K562 (cell line): ENCODE data around the gene YPEL1. TPM values are rescaled to one million over a fixed set of nuclear protein-coding genes. Genes with fewer than 3 reads are reported as not detected.

ENCODE experiments used
- ATAC-seq: fragments of 200-7000 bp; cut with Tn5 transposase; 3 replicates; pipeline ENCODE4 v1.9.1; 2020; ENCODE audit warnings: moderate library complexity
- BruUV-seq: library from RNA; stranded (reverse); fragments of 400-500 nt; replicated peaks from 2 replicates; lab custom pipeline; 2021; lab: Mats Ljungman, UMichigan
- CTCF ChIA-PET: fragments of 300-600 bp; formaldehyde crosslinking; extraction: SDS; loops from one replicate; lab custom pipeline; 2021; ENCODE audit warnings: low intra/inter-chr PET ratio; lab: Yijun Ruan, JAX
- POLR2A ChIA-PET: fragments of 300-600, 350-650 bp; sonication (Branson Sonifier 250); formaldehyde crosslinking; extraction: SDS; loops from one replicate; lab custom pipeline; 2021; ENCODE audit warnings: antibody characterized with exemption, inconsistent platforms; lab: Yijun Ruan, JAX
- DNase-seq, 4 experiments: peaks; one replicate each; pipeline versions ENCODE4 v3.0.0 to v3.0.0-alpha.2; 2011 to 2018; ENCODE audit warnings: low spot score in 3 of 4, mixed read lengths in 3 of 4; ENCODE audit errors: extremely low read depth in 1 of 4
- FAIRE-seq: peaks from 2 replicates; lab custom pipeline; 2011; peaks lifted over from hg19 to GRCh38; lab: Jason Lieb, UNC
- H2AFZ ChIP-seq: 2 replicates; pipeline ENCODE4 v1.6.0; 2011; ENCODE audit warnings: low read depth, low read length, control low read depth, inconsistent platforms
- H3K27ac ChIP-seq: fragments of 200-600 bp; 3 replicates; pipeline ENCODE4 v1.8.0; 2011; ENCODE audit warnings: low read depth, mild to moderate bottlenecking, control low read depth, inconsistent platforms, low read length, moderate library complexity, mixed read lengths; ENCODE audit errors: extremely low read depth
- H3K27me3 ChIP-seq, 2 experiments: fragments of 300-600 bp in 1 of 2; 2 replicates in 1 of 2; 3 replicates in 1 of 2; pipeline versions ENCODE4 v1.6.0 to v1.8.0; 2011; ENCODE audit warnings: inconsistent platforms in 2 of 2, low read length in 2 of 2, mild to moderate bottlenecking in 1 of 2, mixed read lengths in 1 of 2, moderate library complexity in 1 of 2; ENCODE audit not compliant: control insufficient read depth in 2 of 2, insufficient read depth in 2 of 2
- H3K36me3 ChIP-seq: fragments of 300-600 bp; 3 replicates; pipeline ENCODE4 v1.8.0; 2011; ENCODE audit warnings: mild to moderate bottlenecking, low read length, inconsistent platforms; ENCODE audit not compliant: control insufficient read depth, insufficient read depth
- H3K4me1 ChIP-seq, 2 experiments: fragments of 200-600 bp in 1 of 2; replicated peaks in 1 of 2; 2 replicates in 1 of 2; 3 replicates in 1 of 2; pipeline versions ENCODE4 v1.5.1 to v1.8.0; 2011; ENCODE audit warnings: inconsistent platforms in 2 of 2, low read length in 2 of 2, mild to moderate bottlenecking in 1 of 2, mixed read lengths in 1 of 2, moderate library complexity in 1 of 2; ENCODE audit not compliant: control insufficient read depth in 2 of 2, insufficient read depth in 2 of 2
- H3K4me2 ChIP-seq: 2 replicates; pipeline ENCODE4 v1.6.1; 2011; ENCODE audit warnings: low read length, control low read depth, inconsistent platforms, mixed read lengths; ENCODE audit not compliant: insufficient read depth
- H3K4me3 ChIP-seq: fragments of 200-600 bp; sonication (generic), shearing (Covaris generic); 2 replicates; pipeline ENCODE4 v1.5.1; 2016; ENCODE audit warnings: control low read depth, inconsistent platforms
- H3K79me2 ChIP-seq: fragments of 200-600 bp; 3 replicates; pipeline ENCODE4 v1.8.0; 2011; ENCODE audit warnings: low read length, inconsistent platforms; ENCODE audit not compliant: control insufficient read depth, insufficient read depth
- H3K9ac ChIP-seq, 2 experiments: 2 replicates each; pipeline versions ENCODE4 v1.6.0 to v1.6.1; 2011; ENCODE audit warnings: low read depth in 2 of 2, low read length in 2 of 2, control low read depth in 1 of 2, inconsistent platforms in 1 of 2, mild to moderate bottlenecking in 1 of 2, mixed read lengths in 1 of 2; ENCODE audit not compliant: insufficient read depth in 1 of 2
- H3K9me1 ChIP-seq: one replicate; pipeline ENCODE4 v1.6.0; 2011; ENCODE audit warnings: inconsistent platforms, mild to moderate bottlenecking, low read length, moderate library complexity; ENCODE audit not compliant: control insufficient read depth, insufficient read depth
- H3K9me3 ChIP-seq: replicated peaks from 2 replicates; pipeline ENCODE4 v1.5.1; 2011; ENCODE audit warnings: low read depth, low read length, inconsistent platforms; ENCODE audit not compliant: control insufficient read depth, insufficient read depth
- H4K20me1 ChIP-seq: replicated peaks from 2 replicates; pipeline ENCODE4 v1.6.1; 2011; ENCODE audit warnings: low read length, inconsistent platforms, mixed read lengths; ENCODE audit not compliant: control insufficient read depth, insufficient read depth
- ATF3 ChIP-seq, 2 experiments: fragments of 450-650 bp in 1 of 2; sonication (generic) in 1 of 2; formaldehyde crosslinking in 1 of 2; IDR thresholded peaks in 1 of 2; conservative IDR thresholded peaks in 1 of 2; 2 replicates each; pipeline versions ENCODE4 v1.6.1 to v1.8.1; 2016 to 2023; ENCODE audit warnings: mild to moderate bottlenecking in 2 of 2, moderate library complexity in 2 of 2, inconsistent platforms in 1 of 2, missing genetic modification reagents in 1 of 2
- BCL6 ChIP-seq: fragments of 250-450 bp; sonication (Bioruptor Pico); IDR thresholded peaks from 2 replicates; pipeline ENCODE4 v1.4.0; 2020
- E2F5 ChIP-seq: sonication (generic); formaldehyde crosslinking; IDR thresholded peaks from 2 replicates; pipeline ENCODE4 v1.8.0; 2022; ENCODE audit warnings: mild to moderate bottlenecking, missing genetic modification reagents
- ELF4 ChIP-seq: fragments of 450-650 bp; formaldehyde crosslinking; IDR thresholded peaks from 2 replicates; pipeline ENCODE4 v1.4.0; 2022; ENCODE audit warnings: missing genetic modification characterization
- MAX ChIP-seq: sonication (generic); formaldehyde crosslinking; IDR thresholded peaks from 2 replicates; pipeline ENCODE4 v1.9.0; 2022; ENCODE audit warnings: mild to moderate bottlenecking, missing genetic modification reagents
- NCOA6 ChIP-seq: fragments of 450-650 bp; IDR thresholded peaks from 2 replicates; pipeline ENCODE4 v1.6.1; 2017; ENCODE audit warnings: mild to moderate bottlenecking
- STAT6 ChIP-seq: sonication (generic); formaldehyde crosslinking; IDR thresholded peaks from 2 replicates; pipeline ENCODE4 v1.8.1; 2023; ENCODE audit warnings: mild to moderate bottlenecking, missing genetic modification reagents
- TBL1XR1 ChIP-seq, 2 experiments: IDR thresholded peaks; 2 replicates each; pipeline ENCODE4 v1.6.1; 2012; ENCODE audit warnings: improper control_type of control experiment in 2 of 2, low read length in 2 of 2, mild to moderate bottlenecking in 1 of 2
- TCFL5 ChIP-seq: fragments of 250-450 bp; sonication (Bioruptor Pico); conservative IDR thresholded peaks from 2 replicates; pipeline ENCODE4 v1.6.1; 2021; ENCODE audit warnings: mild to moderate bottlenecking, moderate library complexity, matching md5 sums
- TFAP4 ChIP-seq: sonication (generic); formaldehyde crosslinking; IDR thresholded peaks from 2 replicates; pipeline ENCODE4 v1.8.0; 2022; ENCODE audit warnings: missing genetic modification reagents, mild to moderate bottlenecking, moderate library complexity, borderline replicate concordance
- ZNF143 ChIP-seq: sonication (generic); formaldehyde crosslinking; IDR thresholded peaks from 2 replicates; pipeline ENCODE4 v1.9.0; 2022; ENCODE audit warnings: mild to moderate bottlenecking, missing genetic modification reagents
- WGBS: fragments of 100-300 bp; shearing (Covaris generic); methylation state at CpG from one replicate; pipeline ENCODE4 v1.1.6; 2016; ENCODE audit warnings: low coverage, mixed read lengths; ENCODE audit not compliant: insufficient coverage; ENCODE audit errors: missing lambda C conversion rate; 5-methylcytosine and 5-hydroxymethylcytosine counted together
- in situ Hi-C: fragments of 300-500 bp; cut with MboI; formaldehyde crosslinking; loops from 4 replicates; pipeline ENCODE4 v1.15.0; 2018; ENCODE audit warnings: inconsistent platforms, mixed read lengths
- intact Hi-C: fragments of 100-400 bp; cut with micrococcal nuclease; formaldehyde crosslinking; loops from 2 replicates; pipeline ENCODE4 v1.14.2; 2022
- polyA plus RNA-seq, 8 experiments: library from polyadenylated mRNA; depleted of rRNA in 4 of 8; stranded (reverse) in 5 of 8; unstranded in 3 of 8; fragments of >200 nt; fragmentation: Nextera tagmentation in 2 of 8; fragmentation: Illumina TruSeq in 1 of 8; extraction: Ambion mirVana in 2 of 8; extraction: Trizol in 1 of 8; gene quantifications; 2 replicates each; pipeline versions ENCODE4 v1.2.1 to v1.2.3, GENCODE V29; 2011 to 2014; ENCODE audit warnings: inconsistent platforms in 1 of 8, missing spikeins in 1 of 8
- total RNA-seq, 7 experiments: library from RNA; depleted of rRNA in 6 of 7; stranded (reverse); fragments of >200 nt in 6 of 7; fragmentation: Illumina TruSeq in 2 of 7; extraction: Trizol in 2 of 7; gene quantifications; 2 replicates each; pipeline versions ENCODE4 v1.2.1 to v1.2.3, GENCODE V29; 2011 to 2021; ENCODE audit warnings: low replicate concordance in 1 of 7
- TF ChIP-seq, protein P1 (sequence below), 2 experiments: fragments of 450-650 bp in 1 of 2; sonication (generic) in 1 of 2; formaldehyde crosslinking; conservative IDR thresholded peaks; 2 replicates each; pipeline versions ENCODE4 v1.4.0 to v1.8.1; 2020 to 2022; ENCODE audit warnings: mild to moderate bottlenecking in 1 of 2, missing genetic modification reagents in 1 of 2
- TF ChIP-seq, protein P2 (sequence below): sonication (generic); formaldehyde crosslinking; IDR thresholded peaks from 2 replicates; pipeline ENCODE4 v1.8.1; 2023; ENCODE audit warnings: mild to moderate bottlenecking, missing genetic modification reagents, moderate library complexity

The YPEL1 gene
- total and polyA plus RNA-seq, 9 of the 15 experiments (the other 6 are each of a cell fraction or from before 2014, with no cell fraction given), result 0.07 to 2.2 (median 0.46) TPM

GRCh38 chr22:21768435-21768834 is 32.8 kb upstream of the YPEL1 start:
- Histone ChIP-seq H3K4me2 (no peak overlapping the region), H3K9me1 (peaks cover 6% of the 10 kb centered on the region), H3K9ac (no peak overlapping the region), H4K20me1 (peaks cover 6% of the 10 kb centered on the region), H3K27me3 (no peaks in the 10 kb centered on the region), H3K4me3 (no peak overlapping the region), H3K4me1 (peaks cover 0 to 5% of the 10 kb centered on the region in 2 experiments; a peak in 1 of 5 replicates), H2AFZ (no peak overlapping the region), H3K36me3 (peaks cover 95% of the 10 kb centered on the region), H3K27ac (no peak overlapping the region), H3K9me3 (no peaks in the 10 kb centered on the region), H3K79me2 (no peaks in the 10 kb centered on the region)
- intact Hi-C loops (no loop called here), in situ Hi-C loops (no loop called here)
- no TSS peak for BruUV-seq
- WGBS, result 86% methylated on average over 1 of the region's 1 CpG
- TF ChIP-seq TBL1XR1 (IDR thresholded peaks at IDR 0.05; ENCODE audit: low read length in 2 of 2), result no peak
- TF ChIP-seq, protein P1, sequence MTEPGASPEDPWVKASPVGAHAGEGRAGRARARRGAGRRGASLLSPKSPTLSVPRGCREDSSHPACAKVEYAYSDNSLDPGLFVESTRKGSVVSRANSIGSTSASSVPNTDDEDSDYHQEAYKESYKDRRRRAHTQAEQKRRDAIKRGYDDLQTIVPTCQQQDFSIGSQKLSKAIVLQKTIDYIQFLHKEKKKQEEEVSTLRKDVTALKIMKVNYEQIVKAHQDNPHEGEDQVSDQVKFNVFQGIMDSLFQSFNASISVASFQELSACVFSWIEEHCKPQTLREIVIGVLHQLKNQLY (CRISPR knock-in tag; conservative IDR thresholded peaks at IDR 0.05), result peak in 1 of 2 experiments; percentile 86; a peak in 1 of 4 replicates
- no peak for TF ChIP-seq TCFL5
- no peak for TF ChIP-seq BCL6 (CRISPR knock-in tag)
- TF ChIP-seq STAT6, result peak; percentile 58; the same call in 1 of the 2 replicates
- no peak for TF ChIP-seq ELF4 (CRISPR knock-in tag)
- TF ChIP-seq ZNF143 (CRISPR knock-in tag), result peak; percentile 8; the same call in 1 of the 2 replicates
- peak; percentile 48; the same call in 1 of the 2 replicates for TF ChIP-seq MAX (CRISPR knock-in tag)
- no peak for TF ChIP-seq ATF3 (IDR thresholded peaks at IDR 0.05)
- TF ChIP-seq ATF3 (CRISPR knock-in tag; conservative IDR thresholded peaks at IDR 0.05), result 0 out of 2 replicates have a peak, but pooled peaks have one; percentile 22
- TF ChIP-seq E2F5, result peak; percentile 9; the same call in 1 of the 2 replicates
- TF ChIP-seq, protein P2, sequence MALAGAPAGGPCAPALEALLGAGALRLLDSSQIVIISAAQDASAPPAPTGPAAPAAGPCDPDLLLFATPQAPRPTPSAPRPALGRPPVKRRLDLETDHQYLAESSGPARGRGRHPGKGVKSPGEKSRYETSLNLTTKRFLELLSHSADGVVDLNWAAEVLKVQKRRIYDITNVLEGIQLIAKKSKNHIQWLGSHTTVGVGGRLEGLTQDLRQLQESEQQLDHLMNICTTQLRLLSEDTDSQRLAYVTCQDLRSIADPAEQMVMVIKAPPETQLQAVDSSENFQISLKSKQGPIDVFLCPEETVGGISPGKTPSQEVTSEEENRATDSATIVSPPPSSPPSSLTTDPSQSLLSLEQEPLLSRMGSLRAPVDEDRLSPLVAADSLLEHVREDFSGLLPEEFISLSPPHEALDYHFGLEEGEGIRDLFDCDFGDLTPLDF (CRISPR knock-in tag), result peak; percentile 64
- TF ChIP-seq TFAP4 (CRISPR knock-in tag), result no peak
- TF ChIP-seq NCOA6, result no peak
- CTCF ChIA-PET, result no interaction called here
- no peak for FAIRE-seq
- DNase-seq, result no peak
- POLR2A ChIA-PET, result interaction anchor here (1.0 to 9.3 kb wide), 10 partner anchors 8 to 170 kb away, joined by 3 to 258 read pairs (median 4); no protein-coding TSS in a partner anchor
- no peak for ATAC-seq
